Right atrium auricular region (tissue), 2 donors: Measurements from ENCODE around the gene DGAT2. TPM values are rescaled to one million over a fixed set of nuclear protein-coding genes. Genes with fewer than 3 reads are reported as not detected.

Source experiments
- DNase-seq: peaks from one replicate; pipeline ENCODE4 v3.0.0-alpha.2; 2019; ENCODE audit warnings: low spot score
- H3K27ac ChIP-seq, 2 donors: fragments of 200-600 bp; sonication (generic); 1 replicate in 1 of 2; 2 replicates in 1 of 2; pipeline ENCODE4 v1.5.1; 2016 to 2019
- H3K27me3 ChIP-seq, 2 donors: fragments of 200-600 bp; sonication (generic); one replicate each; pipeline versions ENCODE4 v1.5.1 to v1.6.0; 2017 to 2019
- H3K36me3 ChIP-seq: fragments of 200-600 bp; sonication (generic); one replicate; pipeline ENCODE4 v1.5.1; 2016
- H3K4me1 ChIP-seq, 2 donors: fragments of 200-600 bp; sonication (generic); one replicate each; pipeline versions ENCODE4 v1.5.1 to v1.6.0; 2017 to 2019
- H3K4me3 ChIP-seq, 2 donors: fragments of 200-600 bp; sonication (generic); 1 replicate in 1 of 2; 2 replicates in 1 of 2; pipeline ENCODE4 v1.5.1; 2017 to 2019; ENCODE audit warnings: mild to moderate bottlenecking in 1 of 2, moderate library complexity in 1 of 2
- H3K9me3 ChIP-seq, 2 donors: fragments of 200-600 bp; sonication (generic); one replicate each; pipeline ENCODE4 v1.5.1; 2019
- CTCF ChIP-seq, 2 donors: fragments of 200-600 bp; sonication (generic); IDR thresholded peaks; one replicate each; pipeline ENCODE4 v1.5.1; 2019; ENCODE audit warnings: antibody characterized with exemption in 2 of 2
- total RNA-seq, 2 donors: library from RNA; depleted of rRNA; stranded (reverse); fragments of >200 nt; gene quantifications; one replicate each; pipeline ENCODE4 v1.1.0, GENCODE V29; 2016

The DGAT2 gene
- total RNA-seq, 2 donors from 2014 or later, result 2.7 to 27.7 TPM

DNA sequence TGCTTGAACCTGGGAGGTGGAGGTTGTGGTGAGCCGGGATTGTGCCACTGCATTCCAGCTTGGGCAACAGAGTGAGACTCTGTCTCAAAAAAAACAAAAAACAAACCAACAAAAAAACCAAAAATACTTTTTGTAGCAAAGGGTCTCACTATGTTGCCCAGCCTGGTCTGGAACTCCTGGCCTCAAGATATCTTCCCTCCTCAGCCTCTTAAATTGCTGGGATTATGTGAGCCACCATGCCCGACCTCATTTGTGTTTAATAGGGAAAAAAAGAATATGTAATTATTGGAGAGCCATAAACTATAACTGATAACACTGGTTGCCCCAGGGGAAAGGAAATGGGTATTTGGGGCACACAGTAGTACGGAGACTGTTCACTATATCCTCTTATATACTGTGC is 66.2 kb downstream of the DGAT2 start:
- Histone ChIP-seq H3K27me3 (no peaks in the 10 kb centered on the region), H3K4me3 (no peak overlapping the region), H3K27ac (no peak overlapping the region), H3K36me3 (no peaks in the 10 kb centered on the region), H3K9me3 (no peaks in the 10 kb centered on the region), H3K4me1 (peaks cover 0 to 11% of the 10 kb centered on the region in 2 donors)
- no peak for TF ChIP-seq CTCF (IDR thresholded peaks at IDR 0.05)
- no peak for DNase-seq

GRCh38 chr11:75836417-75836816 is 67.8 kb downstream of the DGAT2 start:
- no peak for TF ChIP-seq CTCF (IDR thresholded peaks at IDR 0.05)
- Histone ChIP-seq H3K9me3 (no peaks in the 10 kb centered on the region), H3K4me3 (no peak overlapping the region), H3K4me1 (peaks cover 0 to 22% of the 10 kb centered on the region in 2 donors), H3K36me3 (no peaks in the 10 kb centered on the region), H3K27me3 (no peaks in the 10 kb centered on the region), H3K27ac (no peak overlapping the region)
- no peak for DNase-seq

DNA sequence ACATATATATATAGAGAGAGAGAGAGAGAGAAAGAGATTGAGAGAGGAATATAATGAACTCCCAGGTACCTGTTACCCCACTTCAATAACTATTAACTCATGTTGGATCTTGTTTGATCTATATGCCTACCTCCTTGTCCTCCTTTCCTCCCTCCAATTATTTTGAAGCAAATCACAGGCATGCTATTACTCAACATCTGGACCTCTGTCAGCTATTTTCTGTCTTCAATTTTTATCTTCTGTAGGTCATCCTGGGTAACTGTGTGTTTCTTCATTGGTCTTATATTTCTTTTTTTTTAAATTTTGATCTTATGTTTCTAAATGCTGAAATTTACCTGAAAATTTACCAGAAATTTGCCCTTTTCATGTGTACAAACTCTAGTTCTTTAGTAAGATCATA is 71.3 kb downstream of the DGAT2 start:
- no peak for TF ChIP-seq CTCF (IDR thresholded peaks at IDR 0.05)
- Histone ChIP-seq H3K27ac (no peak overlapping the region), H3K4me1 (peaks cover 0 to 14% of the 10 kb centered on the region in 2 donors), H3K4me3 (no peak overlapping the region), H3K27me3 (no peaks in the 10 kb centered on the region), H3K36me3 (no peaks in the 10 kb centered on the region), H3K9me3 (no peaks in the 10 kb centered on the region)
- DNase-seq, result no peak

GRCh38 chr11:75840522-75840921 is 71.9 kb downstream of the DGAT2 start:
- DNase-seq, result no peak
- no peaks in the 10 kb centered on the region for H3K27me3 ChIP-seq
- no peak overlapping the region for H3K4me3 ChIP-seq
- H3K27ac ChIP-seq, result no peak overlapping the region
- no peak for TF ChIP-seq CTCF (IDR thresholded peaks at IDR 0.05)
- H3K9me3 ChIP-seq, result no peaks in the 10 kb centered on the region
- no peaks in the 10 kb centered on the region for H3K36me3 ChIP-seq
- H3K4me1 ChIP-seq, result peaks cover 0 to 14% of the 10 kb centered on the region in 2 donors

DNA sequence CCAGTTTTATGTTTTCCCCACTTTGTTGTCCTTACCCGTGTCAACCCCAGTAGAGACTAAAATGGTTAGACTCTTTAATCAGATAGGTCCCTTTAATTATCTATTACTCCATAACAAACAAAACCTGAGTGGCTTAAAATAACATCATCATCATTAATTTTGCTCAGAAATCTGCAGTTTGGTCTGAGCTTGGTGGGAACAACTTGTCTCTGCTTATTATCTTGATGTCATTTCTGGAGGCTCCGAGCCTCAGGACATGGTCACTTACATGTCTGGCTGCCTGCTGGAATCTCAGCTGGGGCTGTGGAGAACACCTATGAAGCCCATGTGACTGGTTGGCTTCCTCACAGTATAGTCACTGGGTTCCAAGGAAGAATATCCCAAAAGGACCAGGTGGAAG is 73.2 kb downstream of the DGAT2 start:
- H3K4me1 ChIP-seq, result peaks cover 0 to 14% of the 10 kb centered on the region in 2 donors
- TF ChIP-seq CTCF (IDR thresholded peaks at IDR 0.05), result no peak
- no peak for DNase-seq

GRCh38 chr11:75845324-75845723 is 76.7 kb downstream of the DGAT2 start:
- H3K27ac ChIP-seq, result no peak overlapping the region
- no peaks in the 10 kb centered on the region for H3K27me3 ChIP-seq
- H3K4me3 ChIP-seq, result no peak overlapping the region
- peaks cover 0 to 16% of the 10 kb centered on the region in 2 donors for H3K4me1 ChIP-seq
- no peak for TF ChIP-seq CTCF (IDR thresholded peaks at IDR 0.05)
- no peaks in the 10 kb centered on the region for H3K9me3 ChIP-seq
- DNase-seq, result no peak
- no peaks in the 10 kb centered on the region for H3K36me3 ChIP-seq

More for the DNA sequence above, 73.2 kb downstream of the DGAT2 start:
- Histone ChIP-seq H3K27me3 (no peaks in the 10 kb centered on the region), H3K9me3 (no peaks in the 10 kb centered on the region), H3K4me3 (no peak overlapping the region), H3K27ac (no peak overlapping the region), H3K36me3 (no peaks in the 10 kb centered on the region)
